HG02970 (cell line): ENCODE results near the gene FAXDC2.

Experiments used
- ATAC-seq: cut with Tn5 transposase; IDR thresholded peaks from one replicate; pipeline ENCODE4 v1.9.1; 2021; ENCODE audit warnings: mild to moderate bottlenecking, moderate library complexity, moderate number of reproducible peaks; ENCODE audit not compliant: unreplicated experiment, low FRiP score

FAXDC2 gene

DNA sequence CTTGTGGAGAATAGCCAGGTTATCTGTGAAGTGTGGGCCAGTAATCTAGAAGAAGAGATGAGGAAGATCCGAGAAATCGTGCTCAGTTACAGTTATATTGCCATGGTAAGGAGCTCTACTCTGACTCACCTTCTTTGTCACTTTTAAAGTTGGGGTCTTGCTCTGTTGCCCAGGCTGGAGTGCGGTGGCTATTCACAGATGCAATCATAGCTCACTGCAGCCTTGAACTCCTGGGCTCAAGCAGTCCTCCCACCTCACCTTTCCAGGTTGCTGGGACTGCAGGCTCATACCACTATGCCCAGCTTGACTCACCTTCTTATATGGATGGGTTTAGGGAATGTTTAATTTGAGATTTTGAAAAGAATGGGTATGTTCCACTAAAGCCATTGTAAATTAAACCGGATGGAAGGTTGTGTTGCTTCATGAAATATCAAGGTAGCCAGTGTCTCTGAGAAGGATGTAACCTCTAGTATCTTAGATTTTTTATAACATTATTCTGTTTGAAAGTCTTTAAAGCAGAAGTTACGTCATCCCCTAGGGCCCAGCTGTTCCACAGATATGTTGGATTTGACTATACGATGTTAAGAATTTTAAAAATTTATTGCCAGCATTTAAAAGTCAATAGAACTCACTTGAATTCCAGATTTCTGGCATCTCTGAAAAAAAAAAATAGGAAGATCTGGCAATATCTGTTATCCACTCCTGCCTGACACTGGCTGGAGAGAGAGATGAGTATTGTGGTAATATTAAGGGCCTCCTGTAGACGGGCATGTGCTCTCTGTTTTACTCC lies 13.1 kb upstream of the FAXDC2 start:
- no peak for ATAC-seq

DNA sequence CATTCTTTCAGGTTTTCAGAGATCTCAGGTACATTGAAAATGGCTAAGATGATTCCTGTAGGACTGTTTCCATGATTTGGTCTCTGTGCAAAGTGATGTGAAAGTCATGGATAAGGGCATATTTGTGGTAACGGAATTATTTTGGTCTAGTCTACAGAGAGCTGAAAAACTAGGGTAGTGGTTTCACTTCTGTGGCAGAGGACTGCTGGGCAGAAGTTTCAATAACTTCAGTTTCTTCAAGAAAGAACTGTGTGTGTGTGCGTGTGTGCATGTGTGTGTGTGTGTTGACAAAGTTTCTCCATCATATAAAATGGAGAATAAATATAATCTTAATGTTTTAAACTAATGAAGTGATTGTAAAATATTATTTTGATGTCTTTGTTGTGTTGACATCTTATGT lies 12.4 kb upstream of the FAXDC2 start:
- ATAC-seq, result no peak

DNA sequence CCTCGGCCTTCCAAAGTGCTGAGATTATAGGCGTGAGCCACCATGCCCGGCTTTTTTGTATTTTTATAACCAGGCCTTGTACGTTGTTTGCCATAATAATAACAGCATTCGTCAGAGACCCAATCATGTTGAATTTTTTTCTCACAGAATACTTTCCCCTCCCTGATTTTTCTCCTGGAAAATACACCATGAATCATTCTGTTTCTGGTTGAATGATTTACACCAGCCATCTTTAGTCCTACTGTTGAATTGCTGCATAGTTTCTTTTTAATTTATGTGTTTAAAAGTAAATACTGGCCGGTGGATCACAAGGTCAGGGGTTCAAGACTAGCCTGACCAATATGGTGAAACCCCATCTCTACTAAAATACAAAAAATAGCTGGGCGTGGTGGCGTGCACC lies 11.5 kb upstream of the FAXDC2 start:
- no peak for ATAC-seq

GRCh38 chr5:154860765-154861164 lies 10.4 kb upstream of the FAXDC2 start:
- no peak for ATAC-seq

GRCh38 chr5:154860123-154860522 lies 9.7 kb upstream of the FAXDC2 start:
- ATAC-seq, result no peak

DNA sequence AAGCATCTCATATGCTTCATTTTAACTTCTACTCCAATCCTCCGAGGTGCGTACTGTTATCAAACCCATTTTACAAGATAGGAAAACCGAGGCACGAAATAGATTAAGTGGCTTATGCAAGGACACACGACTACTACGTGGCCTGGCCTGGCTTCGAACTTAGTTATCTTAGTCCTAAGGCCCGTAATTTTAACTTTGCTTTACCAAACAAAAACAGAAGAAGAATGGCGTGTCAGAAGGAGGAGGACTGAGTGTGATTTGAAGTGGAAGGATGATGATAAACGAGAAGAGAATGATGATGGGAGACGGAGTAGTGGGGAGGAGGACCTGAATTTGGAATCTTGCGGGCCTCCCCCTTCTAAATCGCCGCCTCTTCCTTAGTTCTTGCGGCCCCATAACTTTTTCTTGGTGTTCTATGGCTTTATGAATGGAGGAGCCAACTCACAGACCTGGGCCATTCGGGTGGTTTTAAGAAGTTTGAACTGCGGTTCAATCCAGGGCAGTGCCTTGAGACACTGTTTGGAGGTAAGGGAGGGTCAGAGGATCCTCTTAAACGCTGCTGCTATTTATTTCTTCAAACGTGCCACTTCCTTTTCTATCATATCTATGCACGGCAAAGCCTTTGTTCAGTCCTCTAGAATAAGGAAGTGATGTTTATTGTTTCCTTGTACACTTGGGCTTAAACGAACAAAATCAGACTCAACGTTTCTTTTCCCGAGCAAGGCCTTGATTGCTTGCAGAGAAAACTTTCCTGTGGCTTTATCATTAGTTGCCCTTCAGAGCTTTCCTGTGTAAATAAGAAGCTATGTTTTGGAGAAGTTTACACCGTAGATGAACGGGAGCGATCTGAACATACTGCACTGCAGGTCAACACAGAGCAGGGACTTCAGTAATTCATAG lies 8.8 kb upstream of the FAXDC2 start:
- no peak for ATAC-seq

DNA sequence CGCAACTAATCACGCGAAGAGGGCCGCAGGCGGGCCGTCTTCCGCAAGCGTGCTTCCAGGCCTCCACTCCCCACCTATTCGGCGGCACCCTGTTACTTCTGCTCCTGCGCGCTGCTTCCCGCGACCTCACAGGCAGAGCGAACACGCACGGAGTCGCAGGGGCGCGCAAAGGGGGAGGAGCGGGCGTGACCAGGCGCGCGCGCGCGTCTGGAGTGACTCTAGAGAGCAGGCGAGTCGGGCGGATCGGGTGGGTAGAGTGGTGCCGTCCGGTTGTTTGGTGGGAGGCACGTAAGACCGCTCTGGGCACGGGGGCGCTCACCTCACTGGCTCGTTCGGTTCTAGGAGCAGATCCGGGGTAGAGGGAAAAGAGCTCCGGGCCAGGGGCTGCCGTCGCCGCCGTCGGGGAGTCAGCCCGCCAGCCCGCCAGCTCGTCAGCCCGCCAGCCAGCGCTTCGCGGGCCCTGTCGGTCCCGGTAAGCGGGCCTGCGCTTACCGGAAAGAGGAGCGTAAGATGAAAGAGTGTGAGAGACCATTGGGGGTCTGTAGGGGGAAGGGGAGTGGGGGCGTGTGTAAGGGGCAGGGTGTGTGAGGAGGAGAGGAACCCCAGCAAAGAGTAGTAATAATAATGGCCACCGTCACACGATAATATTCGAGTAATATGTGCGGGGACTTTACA lies 8.0 kb upstream of the FAXDC2 start, which contains the start of gene CNOT8:
Gene CNOT8, plus strand, starts transcription at position 331 of the 675 bp plus-strand sequence. CDS start 4,652 bp downstream, outside the sequence.
- ATAC-seq, result peak; percentile 85

DNA sequence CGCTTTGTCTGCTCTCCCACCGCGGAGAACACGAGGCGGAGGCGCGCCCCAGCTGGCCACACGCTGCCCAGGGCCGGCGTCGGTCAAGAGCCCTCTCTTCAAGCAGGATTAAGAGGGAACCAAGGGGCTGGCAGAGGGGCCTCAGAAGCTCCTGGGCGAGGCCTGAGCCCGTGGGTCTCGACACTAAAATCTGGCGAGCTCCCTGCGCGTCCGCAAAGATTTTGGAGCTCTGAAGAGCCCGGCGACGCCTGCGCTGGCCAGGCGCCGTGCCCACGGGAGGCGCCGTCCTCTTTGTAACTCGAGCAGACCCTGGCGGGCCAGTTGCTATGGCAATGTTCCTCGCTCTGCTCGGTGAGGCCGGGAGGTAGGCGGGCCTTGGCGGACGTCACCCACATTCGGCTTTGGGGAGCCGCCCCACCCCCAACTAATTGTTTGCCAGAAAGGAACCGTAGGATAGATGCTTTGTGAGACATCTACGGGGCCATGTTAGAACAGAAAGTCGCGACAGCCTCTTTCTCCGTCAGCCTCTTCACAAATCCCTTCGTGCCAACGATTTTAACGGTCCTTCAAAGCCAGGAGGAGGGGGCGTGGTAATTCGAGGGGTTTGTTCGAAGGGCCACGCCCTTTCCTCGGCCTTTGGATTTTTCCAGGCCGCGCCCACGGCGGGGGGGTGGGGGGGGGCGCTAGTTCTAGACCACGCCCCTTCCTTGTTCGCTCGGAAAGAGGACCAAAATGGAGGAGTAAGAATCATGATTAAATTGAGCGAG lies 7.3 kb upstream of the FAXDC2 start:
- ATAC-seq, result peak; percentile 52

DNA sequence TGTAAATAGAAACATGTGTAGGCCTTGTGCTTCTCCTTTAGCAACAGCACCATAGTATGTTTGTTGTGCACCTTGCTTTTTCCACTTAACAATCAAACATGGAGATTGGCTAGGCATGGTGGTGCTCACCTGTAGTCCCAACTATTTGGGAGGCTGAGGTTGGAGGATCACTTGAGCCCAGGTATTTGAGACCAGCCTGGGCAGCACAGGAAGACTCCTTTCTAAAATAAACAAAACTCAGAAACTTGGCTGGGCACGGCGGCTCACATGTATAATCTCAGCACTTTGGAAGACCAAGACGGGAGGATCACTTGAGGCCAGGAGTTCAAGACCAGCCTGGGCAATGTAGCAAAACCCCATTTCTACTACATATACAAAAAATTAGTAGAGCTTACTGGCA lies 948 bp upstream of the FAXDC2 start:
- no peak for ATAC-seq

- no peak for ATAC-seq
These were observed 607 bp downstream of the FAXDC2 start for GRCh38 chr5:154849791-154850201.

DNA sequence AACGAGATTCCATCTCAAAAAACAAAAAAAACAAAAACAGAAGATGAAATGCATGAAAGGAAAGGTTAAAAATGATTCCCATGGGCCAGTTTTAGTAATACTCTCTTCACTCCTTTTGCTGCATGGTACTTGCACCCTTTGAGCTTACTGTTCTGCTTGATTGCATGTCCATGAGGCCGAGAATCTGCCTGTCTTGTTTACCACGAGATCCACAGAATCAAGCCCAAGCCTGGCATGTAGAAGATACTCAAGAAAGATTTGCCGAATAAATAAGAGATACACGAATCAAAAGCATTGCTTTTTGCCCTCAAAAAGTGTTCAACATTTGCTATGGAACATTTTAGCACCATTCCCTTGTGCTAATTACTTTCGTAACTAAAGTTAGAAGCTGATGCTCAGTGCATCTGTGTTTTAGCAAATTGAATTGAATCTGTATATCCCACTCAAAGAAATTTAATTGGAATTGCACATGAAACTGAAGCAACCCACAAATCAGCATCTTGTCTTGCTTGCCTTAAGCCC lies 1.1 kb downstream of the FAXDC2 start:
- ATAC-seq, result no peak

DNA sequence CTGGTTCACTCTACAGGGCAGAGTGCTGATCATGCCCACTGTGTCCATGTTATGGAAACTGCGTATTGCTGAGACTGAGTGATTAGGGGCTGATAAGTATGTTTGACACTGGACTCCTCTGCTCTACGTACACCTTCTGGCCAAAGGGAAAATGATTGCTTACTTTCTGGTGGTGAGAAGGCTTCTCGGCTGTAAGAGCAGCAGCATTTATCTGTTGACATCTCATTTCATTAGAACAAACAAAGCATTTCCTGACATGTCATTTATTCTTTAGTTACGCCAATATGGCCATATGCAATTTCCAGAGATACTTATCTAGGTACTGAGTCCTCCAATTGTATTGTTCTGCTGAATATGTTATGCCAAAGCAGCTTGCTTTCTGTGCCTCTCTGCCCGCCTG lies 5.6 kb downstream of the FAXDC2 start:
- ATAC-seq, result no peak

DNA sequence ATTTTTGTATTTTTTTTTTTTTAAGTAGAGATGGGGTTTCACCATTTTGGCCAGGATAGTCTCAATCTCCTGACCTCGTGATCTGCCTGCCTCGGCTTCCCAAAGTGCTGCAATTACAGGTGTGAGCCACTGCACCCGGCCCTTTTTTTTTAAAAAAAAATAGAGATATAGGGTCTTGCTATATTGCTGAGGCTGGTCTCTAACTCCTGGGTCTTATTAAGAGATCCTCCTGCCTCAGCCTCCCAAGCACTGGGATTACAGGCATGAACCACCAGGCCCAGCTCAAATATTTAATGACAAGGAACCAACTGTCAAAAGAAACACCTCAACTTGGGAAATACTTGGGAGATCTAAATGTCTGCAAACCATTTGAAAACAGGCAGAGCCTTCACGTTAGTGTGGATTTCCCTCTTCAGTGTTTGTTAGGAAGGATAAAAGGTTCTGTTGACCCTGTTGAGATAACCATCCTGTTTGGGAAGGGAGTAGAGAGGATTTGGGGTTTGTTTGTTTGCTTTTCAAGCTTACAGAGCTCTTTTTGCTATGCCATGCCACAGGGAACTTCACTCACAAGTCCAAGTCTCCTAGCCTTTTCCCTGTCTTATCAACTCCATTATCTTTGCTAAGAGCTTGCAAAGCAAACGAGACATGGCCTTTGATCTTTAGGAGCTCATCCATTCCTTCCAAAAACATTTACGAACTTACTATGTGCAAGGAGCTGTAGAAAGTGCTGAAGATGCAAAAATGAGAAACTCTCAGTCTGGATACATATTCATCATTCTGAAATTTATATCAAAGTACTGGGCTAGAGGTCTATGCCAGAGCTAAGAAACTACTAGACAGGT lies 7.5 kb downstream of the FAXDC2 start:
- ATAC-seq, result no peak

GRCh38 chr5:154841273-154841661 lies 9.1 kb downstream of the FAXDC2 start:
- ATAC-seq, result no peak

GRCh38 chr5:154840435-154841272 lies 9.7 kb downstream of the FAXDC2 start:
- ATAC-seq, result no peak

DNA sequence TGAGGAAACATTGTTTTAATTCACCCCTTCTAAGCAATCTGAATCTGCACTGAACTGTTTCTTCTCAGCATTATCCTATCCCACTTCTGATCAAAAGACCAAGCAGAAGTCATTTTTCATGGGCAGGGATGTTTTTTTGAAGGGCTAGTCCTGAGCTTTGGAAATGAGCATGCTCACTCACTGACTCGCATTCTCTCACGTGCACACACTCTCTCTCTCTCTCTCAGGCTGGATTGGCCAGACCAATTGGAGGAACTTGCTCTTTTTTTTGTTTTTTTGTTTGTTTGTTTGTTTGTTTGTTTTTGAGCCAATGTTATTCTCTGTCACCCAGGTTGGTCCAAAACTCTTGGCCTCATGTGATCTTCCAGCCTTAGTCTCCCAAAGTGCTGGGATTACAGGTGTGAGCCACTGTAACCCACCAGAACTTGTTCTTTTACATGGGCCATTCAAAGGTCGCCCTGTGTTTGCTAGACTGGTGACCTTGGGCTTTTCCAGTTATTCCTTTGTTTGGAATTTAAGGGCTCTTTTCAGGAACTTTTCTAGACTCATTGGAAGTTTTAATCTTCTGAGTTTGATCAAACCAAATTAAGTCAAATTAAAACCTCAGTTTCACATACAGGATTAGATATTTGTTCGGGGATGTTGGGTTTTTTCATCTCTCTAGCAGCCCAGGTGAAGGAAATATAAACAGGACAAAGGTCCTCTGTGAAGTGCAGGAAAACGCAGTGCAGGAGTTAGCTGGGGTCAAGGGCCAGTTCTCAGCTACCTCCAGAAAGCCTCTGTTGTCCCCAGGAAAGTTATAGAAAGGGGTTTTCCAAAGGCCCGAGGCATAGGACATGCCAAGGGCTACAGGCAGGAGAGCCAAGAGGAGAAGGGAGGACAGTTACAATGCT lies 13.1 kb downstream of the FAXDC2 start:
- no peak for ATAC-seq

DNA sequence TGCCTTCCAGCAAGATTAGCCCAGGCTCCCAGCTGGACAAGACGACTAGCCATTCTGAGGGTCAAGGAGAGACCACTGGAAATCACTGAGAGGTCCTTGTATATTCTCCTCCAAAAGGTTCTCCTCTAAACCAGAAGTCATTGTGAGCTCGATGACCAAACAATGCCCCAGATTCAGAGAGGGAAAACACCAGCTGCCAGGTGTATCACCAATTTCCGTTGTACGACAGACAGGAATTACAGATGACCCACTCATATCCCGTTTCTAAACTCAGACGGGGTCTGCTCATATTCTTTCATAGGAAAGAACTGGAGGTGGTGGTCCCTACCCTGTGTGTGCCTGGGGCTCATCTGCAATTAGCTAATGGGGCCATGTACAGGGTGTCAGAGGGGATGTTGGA lies 14.2 kb downstream of the FAXDC2 start:
- no peak for ATAC-seq
